Activated CD4-positive, alpha-beta memory T cell treated with anti-CD3 and anti-CD28 coated beads for 36 hours (primary cell): ENCODE data around the gene LAPTM5. TPM values are rescaled to one million over a fixed set of nuclear protein-coding genes. Genes with fewer than 3 reads are reported as not detected.

Experiments
- CTCF ChIA-PET: fragments of 350-600 bp; sonication (Branson Sonifier 250); formaldehyde crosslinking; loops from one replicate; lab custom pipeline; 2021; ENCODE audit warnings: antibody characterized with exemption, inconsistent platforms; lab: Charles Lee
- POLR2A ChIA-PET: fragments of 350-600 bp; sonication (Branson Sonifier 250); formaldehyde crosslinking; loops from one replicate; lab custom pipeline; 2021; ENCODE audit warnings: antibody characterized with exemption; lab: Charles Lee
- DNase-seq: peaks from one replicate; pipeline ENCODE4 v3.0.0-alpha.2; 2020
- H3K27ac Mint-ChIP-seq: one replicate; pipeline ENCODE4 v1.8.0; 2021; ENCODE audit warnings: mixed read lengths
- H3K27me3 Mint-ChIP-seq: one replicate; pipeline ENCODE4 v1.8.0; 2021; ENCODE audit warnings: mixed read lengths
- H3K36me3 Mint-ChIP-seq: one replicate; pipeline ENCODE4 v1.8.0; 2021; ENCODE audit warnings: mixed read lengths
- H3K4me1 Mint-ChIP-seq: one replicate; pipeline ENCODE4 v1.8.0; 2021; ENCODE audit warnings: low read depth, mixed read lengths
- H3K4me3 Mint-ChIP-seq: one replicate; pipeline ENCODE4 v1.8.0; 2021; ENCODE audit warnings: mild to moderate bottlenecking, mixed read lengths
- H3K9me3 Mint-ChIP-seq: one replicate; pipeline ENCODE4 v1.8.0; 2021; ENCODE audit warnings: mixed read lengths
- intact Hi-C: fragments of 100-400 bp; cut with micrococcal nuclease; formaldehyde crosslinking; loops from one replicate; pipeline ENCODE4 v1.15.1; 2023
- total RNA-seq, 2 experiments: library from RNA; stranded (reverse); gene quantifications; one replicate each; pipeline ENCODE4 v1.2.3, GENCODE V29; 2021

LAPTM5 gene
- total RNA-seq, 2 experiments from 2014 or later = 190 to 196 TPM

GRCh38 chr1:30739601-30740000 lies 18.0 kb downstream of the LAPTM5 start:
- Mint-ChIP-seq H3K27me3 (no peaks in the 10 kb centered on the region), H3K27ac (peak overlapping the region; percentile 70), H3K4me1 (peaks cover 53% of the 10 kb centered on the region), H3K9me3 (no peaks in the 10 kb centered on the region), H3K4me3 (no peak overlapping the region), H3K36me3 (peaks cover 69% of the 10 kb centered on the region)
- CTCF ChIA-PET = interaction anchor here (2.1 kb wide), 1 partner anchor 43 kb away, joined by 8 read pairs; no protein-coding TSS in a partner anchor
- DNase-seq = no peak
- POLR2A ChIA-PET = no interaction called here
- intact Hi-C loops = no loop called here

- H3K36me3 Mint-ChIP-seq = peaks cover 71% of the 10 kb centered on the region
- peaks cover 47% of the 10 kb centered on the region for H3K4me1 Mint-ChIP-seq
- no peak overlapping the region for H3K4me3 Mint-ChIP-seq
- intact Hi-C loops = no loop called here
- CTCF ChIA-PET = interaction anchor here (0.8 to 2.1 kb wide), 2 partner anchors 41 to 43 kb away, joined by 3 to 8 read pairs; no protein-coding TSS in a partner anchor
- no peaks in the 10 kb centered on the region for H3K27me3 Mint-ChIP-seq
- peak overlapping the region; percentile 70 for H3K27ac Mint-ChIP-seq
- H3K9me3 Mint-ChIP-seq = no peaks in the 10 kb centered on the region
- POLR2A ChIA-PET = no interaction called here
- DNase-seq = no peak
Observed at GRCh38 chr1:30738715-30739559, 18.6 kb downstream of the LAPTM5 start.

GRCh38 chr1:30738040-30738714 lies 19.4 kb downstream of the LAPTM5 start:
- POLR2A ChIA-PET = interaction anchor here (1.2 kb wide), 1 partner anchor 16 kb away, joined by 3 read pairs; no protein-coding TSS in a partner anchor
- H3K27me3 Mint-ChIP-seq = no peaks in the 10 kb centered on the region
- H3K9me3 Mint-ChIP-seq = no peaks in the 10 kb centered on the region

GRCh38 chr1:30737357-30738039 lies 20.1 kb downstream of the LAPTM5 start:
- Mint-ChIP-seq H3K4me1 (peaks cover 36% of the 10 kb centered on the region), H3K36me3 (peaks cover 76% of the 10 kb centered on the region)
- no peak for DNase-seq

More at GRCh38 chr1:30738040-30738714, 19.4 kb downstream of the LAPTM5 start:
- no peak for DNase-seq
- intact Hi-C loops = no loop called here
- Mint-ChIP-seq H3K36me3 (peaks cover 74% of the 10 kb centered on the region), H3K4me1 (peaks cover 39% of the 10 kb centered on the region), H3K27ac (peak overlapping the region; percentile 40), H3K4me3 (no peak overlapping the region)
- CTCF ChIA-PET = interaction anchor here (0.8 to 2.1 kb wide), 3 partner anchors 41 to 44 kb away, joined by 3 to 8 read pairs (median 7); no protein-coding TSS in a partner anchor

GRCh38 chr1:30735668-30736498 lies 21.7 kb downstream of the LAPTM5 start:
- no peak overlapping the region for H3K4me3 Mint-ChIP-seq
- DNase-seq = no peak
- ChIA-PET CTCF (interaction anchor here (1.0 to 1.2 kb wide), 2 partner anchors 8 to 44 kb away, joined by 3 to 5 read pairs; no protein-coding TSS in a partner anchor), POLR2A (no interaction called here)
- peaks cover 64% of the 10 kb centered on the region for H3K36me3 Mint-ChIP-seq
- peak overlapping the region; percentile 24 for H3K27ac Mint-ChIP-seq
- intact Hi-C loops = no loop called here
- peaks cover 26% of the 10 kb centered on the region for H3K4me1 Mint-ChIP-seq
- no peaks in the 10 kb centered on the region for H3K27me3 Mint-ChIP-seq
- H3K9me3 Mint-ChIP-seq = no peaks in the 10 kb centered on the region

More at GRCh38 chr1:30737357-30738039, 20.1 kb downstream of the LAPTM5 start:
- POLR2A ChIA-PET = interaction anchor here (1.2 kb wide), 1 partner anchor 17 kb away, joined by 3 read pairs; no protein-coding TSS in a partner anchor
- H3K27ac Mint-ChIP-seq = peak overlapping the region; percentile 19
- no peak overlapping the region for H3K4me3 Mint-ChIP-seq
- H3K27me3 Mint-ChIP-seq = no peaks in the 10 kb centered on the region
- intact Hi-C loops = no loop called here
- CTCF ChIA-PET = interaction anchor here (0.9 to 2.1 kb wide), 2 partner anchors 42 to 45 kb away, joined by 7 to 8 read pairs; no protein-coding TSS in a partner anchor
- H3K9me3 Mint-ChIP-seq = no peaks in the 10 kb centered on the region

- intact Hi-C loops = no loop called here
- Mint-ChIP-seq H3K36me3 (peaks cover 58% of the 10 kb centered on the region), H3K4me3 (no peak overlapping the region), H3K9me3 (no peaks in the 10 kb centered on the region), H3K27ac (peak overlapping the region; percentile 32), H3K27me3 (no peaks in the 10 kb centered on the region), H3K4me1 (peaks cover 20% of the 10 kb centered on the region)
- DNase-seq = no peak
- ChIA-PET CTCF (interaction anchor here (1.2 kb wide), 1 partner anchor 9 kb away, joined by 5 read pairs; no protein-coding TSS in a partner anchor), POLR2A (no interaction called here)
Observed at GRCh38 chr1:30735124-30735523, 22.4 kb downstream of the LAPTM5 start.

GRCh38 chr1:30734580-30734979 lies 23.0 kb downstream of the LAPTM5 start:
- DNase-seq = no peak
- Mint-ChIP-seq H3K27me3 (no peaks in the 10 kb centered on the region), H3K4me3 (no peak overlapping the region), H3K27ac (peak overlapping the region; percentile 32), H3K4me1 (peaks cover 16% of the 10 kb centered on the region), H3K9me3 (no peaks in the 10 kb centered on the region), H3K36me3 (peaks cover 54% of the 10 kb centered on the region)
- ChIA-PET POLR2A (interaction anchor here (0.9 kb wide), 1 partner anchor 15 kb away, joined by 3 read pairs; no protein-coding TSS in a partner anchor), CTCF (interaction anchor here (1.0 kb wide), 1 partner anchor 16 kb away, joined by 3 read pairs; no protein-coding TSS in a partner anchor)
- intact Hi-C loops = no loop called here

GRCh38 chr1:30734106-30734505 lies 23.5 kb downstream of the LAPTM5 start:
- Mint-ChIP-seq H3K36me3 (peaks cover 50% of the 10 kb centered on the region), H3K27me3 (no peaks in the 10 kb centered on the region), H3K9me3 (no peaks in the 10 kb centered on the region), H3K27ac (no peak overlapping the region), H3K4me3 (no peak overlapping the region), H3K4me1 (peaks cover 13% of the 10 kb centered on the region)
- intact Hi-C loops = no loop called here
- ChIA-PET POLR2A (interaction anchor here (0.9 kb wide), 1 partner anchor 14 kb away, joined by 3 read pairs; no protein-coding TSS in a partner anchor), CTCF (interaction anchor here (1.0 kb wide), 1 partner anchor 15 kb away, joined by 3 read pairs; no protein-coding TSS in a partner anchor)
- DNase-seq = no peak

- Mint-ChIP-seq H3K4me1 (peaks cover 8% of the 10 kb centered on the region), H3K27ac (no peak overlapping the region), H3K27me3 (no peaks in the 10 kb centered on the region), H3K36me3 (peaks cover 44% of the 10 kb centered on the region), H3K9me3 (no peaks in the 10 kb centered on the region), H3K4me3 (no peak overlapping the region)
- intact Hi-C loops = no loop called here
- no peak for DNase-seq
- ChIA-PET POLR2A (interaction anchor here (1.5 to 1.9 kb wide), 2 partner anchors 10 to 15 kb away, joined by 6 to 8 read pairs; no protein-coding TSS in a partner anchor), CTCF (interaction anchor here (1.0 to 1.8 kb wide), 4 partner anchors 13 to 46 kb away, joined by 3 to 15 read pairs (median 4); no protein-coding TSS in a partner anchor)
Observed at GRCh38 chr1:30733493-30733892, 24.1 kb downstream of the LAPTM5 start.

GRCh38 chr1:30732277-30732996 lies 25.1 kb downstream of the LAPTM5 start:
- POLR2A ChIA-PET = interaction anchor here (1.0 to 1.9 kb wide), 5 partner anchors 9 to 26 kb away, joined by 3 to 8 read pairs (median 6); no protein-coding TSS in a partner anchor
- H3K36me3 Mint-ChIP-seq = peaks cover 37% of the 10 kb centered on the region

More at GRCh38 chr1:30732277-30732996, 25.1 kb downstream of the LAPTM5 start:
- Mint-ChIP-seq H3K9me3 (no peaks in the 10 kb centered on the region), H3K27ac (peak overlapping the region; percentile 43), H3K27me3 (no peaks in the 10 kb centered on the region), H3K4me3 (no peak overlapping the region), H3K4me1 (peaks cover 12% of the 10 kb centered on the region)
- intact Hi-C loops = no loop called here
- DNase-seq = no peak
- CTCF ChIA-PET = interaction anchor here (1.1 to 1.8 kb wide), 4 partner anchors 12 to 47 kb away, joined by 3 to 15 read pairs (median 4); no protein-coding TSS in a partner anchor
